Ishikawa (cell line): Measurements from ENCODE around the gene RAI14.

Experiments used
- CEBPB ChIP-seq: IDR thresholded peaks from 2 replicates; pipeline ENCODE4 v1.6.1; 2012
- CREB1 ChIP-seq: IDR thresholded peaks from 2 replicates; pipeline ENCODE4 v1.6.1; 2012; ENCODE audit warnings: low read depth
- EGR1 ChIP-seq: IDR thresholded peaks from 2 replicates; pipeline ENCODE4 v1.6.1; 2012
- EP300 ChIP-seq: IDR thresholded peaks from 2 replicates; pipeline ENCODE4 v1.6.1; 2012; ENCODE audit warnings: borderline replicate concordance
- NFIC ChIP-seq: IDR thresholded peaks from 2 replicates; pipeline ENCODE4 v1.6.1; 2012
- RAD21 ChIP-seq: IDR thresholded peaks from 2 replicates; pipeline ENCODE4 v1.6.1; 2012; ENCODE audit warnings: low read depth
- TAF1 ChIP-seq: IDR thresholded peaks from 2 replicates; pipeline ENCODE4 v1.6.1; 2012; ENCODE audit warnings: low read depth, mild to moderate bottlenecking
- TF ChIP-seq, protein P1 (sequence below): IDR thresholded peaks from 2 replicates; pipeline ENCODE4 v1.6.1; 2012
- TF ChIP-seq, protein P2 (sequence below): IDR thresholded peaks from 2 replicates; pipeline ENCODE4 v1.6.1; 2012; ENCODE audit warnings: low read depth, mild to moderate bottlenecking
- TF ChIP-seq, protein P3 (sequence below): IDR thresholded peaks from 2 replicates; pipeline ENCODE4 v1.6.1; 2012

DNA sequence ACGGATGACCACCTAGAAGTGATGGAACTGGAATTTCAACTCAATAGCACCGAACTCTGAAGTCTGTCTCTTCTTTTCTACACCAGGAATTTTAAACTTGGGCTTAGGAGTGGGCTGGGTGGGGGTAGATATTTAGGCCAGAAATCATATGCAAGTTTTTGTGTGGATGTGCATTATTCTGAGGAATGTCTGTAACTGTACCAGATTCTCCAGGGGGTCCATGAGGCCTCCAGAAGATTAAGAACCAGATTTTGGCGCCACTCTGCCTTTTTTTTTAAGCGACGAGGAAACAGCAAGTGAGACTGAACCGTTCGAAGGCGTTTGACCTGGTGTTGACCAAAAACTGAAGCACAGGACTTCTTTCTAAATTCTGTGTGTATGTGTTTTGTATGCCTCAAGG is 94.1 kb downstream of the RAI14 start:
- TF ChIP-seq TAF1, result no peak
- TF ChIP-seq CREB1, result no peak
- no peak for TF ChIP-seq EP300
- no peak for TF ChIP-seq EGR1
- TF ChIP-seq, protein P1, sequence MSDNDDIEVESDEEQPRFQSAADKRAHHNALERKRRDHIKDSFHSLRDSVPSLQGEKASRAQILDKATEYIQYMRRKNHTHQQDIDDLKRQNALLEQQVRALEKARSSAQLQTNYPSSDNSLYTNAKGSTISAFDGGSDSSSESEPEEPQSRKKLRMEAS, result no peak
- no peak for TF ChIP-seq NFIC
- no peak for TF ChIP-seq RAD21
- TF ChIP-seq, protein P2, sequence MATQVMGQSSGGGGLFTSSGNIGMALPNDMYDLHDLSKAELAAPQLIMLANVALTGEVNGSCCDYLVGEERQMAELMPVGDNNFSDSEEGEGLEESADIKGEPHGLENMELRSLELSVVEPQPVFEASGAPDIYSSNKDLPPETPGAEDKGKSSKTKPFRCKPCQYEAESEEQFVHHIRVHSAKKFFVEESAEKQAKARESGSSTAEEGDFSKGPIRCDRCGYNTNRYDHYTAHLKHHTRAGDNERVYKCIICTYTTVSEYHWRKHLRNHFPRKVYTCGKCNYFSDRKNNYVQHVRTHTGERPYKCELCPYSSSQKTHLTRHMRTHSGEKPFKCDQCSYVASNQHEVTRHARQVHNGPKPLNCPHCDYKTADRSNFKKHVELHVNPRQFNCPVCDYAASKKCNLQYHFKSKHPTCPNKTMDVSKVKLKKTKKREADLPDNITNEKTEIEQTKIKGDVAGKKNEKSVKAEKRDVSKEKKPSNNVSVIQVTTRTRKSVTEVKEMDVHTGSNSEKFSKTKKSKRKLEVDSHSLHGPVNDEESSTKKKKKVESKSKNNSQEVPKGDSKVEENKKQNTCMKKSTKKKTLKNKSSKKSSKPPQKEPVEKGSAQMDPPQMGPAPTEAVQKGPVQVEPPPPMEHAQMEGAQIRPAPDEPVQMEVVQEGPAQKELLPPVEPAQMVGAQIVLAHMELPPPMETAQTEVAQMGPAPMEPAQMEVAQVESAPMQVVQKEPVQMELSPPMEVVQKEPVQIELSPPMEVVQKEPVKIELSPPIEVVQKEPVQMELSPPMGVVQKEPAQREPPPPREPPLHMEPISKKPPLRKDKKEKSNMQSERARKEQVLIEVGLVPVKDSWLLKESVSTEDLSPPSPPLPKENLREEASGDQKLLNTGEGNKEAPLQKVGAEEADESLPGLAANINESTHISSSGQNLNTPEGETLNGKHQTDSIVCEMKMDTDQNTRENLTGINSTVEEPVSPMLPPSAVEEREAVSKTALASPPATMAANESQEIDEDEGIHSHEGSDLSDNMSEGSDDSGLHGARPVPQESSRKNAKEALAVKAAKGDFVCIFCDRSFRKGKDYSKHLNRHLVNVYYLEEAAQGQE, result no peak
- TF ChIP-seq CEBPB, result no peak
- TF ChIP-seq, protein P3, sequence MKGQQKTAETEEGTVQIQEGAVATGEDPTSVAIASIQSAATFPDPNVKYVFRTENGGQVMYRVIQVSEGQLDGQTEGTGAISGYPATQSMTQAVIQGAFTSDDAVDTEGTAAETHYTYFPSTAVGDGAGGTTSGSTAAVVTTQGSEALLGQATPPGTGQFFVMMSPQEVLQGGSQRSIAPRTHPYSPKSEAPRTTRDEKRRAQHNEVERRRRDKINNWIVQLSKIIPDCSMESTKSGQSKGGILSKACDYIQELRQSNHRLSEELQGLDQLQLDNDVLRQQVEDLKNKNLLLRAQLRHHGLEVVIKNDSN, result no peak
